Measurements from ENCODE around the gene NKX2-8.

NKX2-8 gene

DNA sequence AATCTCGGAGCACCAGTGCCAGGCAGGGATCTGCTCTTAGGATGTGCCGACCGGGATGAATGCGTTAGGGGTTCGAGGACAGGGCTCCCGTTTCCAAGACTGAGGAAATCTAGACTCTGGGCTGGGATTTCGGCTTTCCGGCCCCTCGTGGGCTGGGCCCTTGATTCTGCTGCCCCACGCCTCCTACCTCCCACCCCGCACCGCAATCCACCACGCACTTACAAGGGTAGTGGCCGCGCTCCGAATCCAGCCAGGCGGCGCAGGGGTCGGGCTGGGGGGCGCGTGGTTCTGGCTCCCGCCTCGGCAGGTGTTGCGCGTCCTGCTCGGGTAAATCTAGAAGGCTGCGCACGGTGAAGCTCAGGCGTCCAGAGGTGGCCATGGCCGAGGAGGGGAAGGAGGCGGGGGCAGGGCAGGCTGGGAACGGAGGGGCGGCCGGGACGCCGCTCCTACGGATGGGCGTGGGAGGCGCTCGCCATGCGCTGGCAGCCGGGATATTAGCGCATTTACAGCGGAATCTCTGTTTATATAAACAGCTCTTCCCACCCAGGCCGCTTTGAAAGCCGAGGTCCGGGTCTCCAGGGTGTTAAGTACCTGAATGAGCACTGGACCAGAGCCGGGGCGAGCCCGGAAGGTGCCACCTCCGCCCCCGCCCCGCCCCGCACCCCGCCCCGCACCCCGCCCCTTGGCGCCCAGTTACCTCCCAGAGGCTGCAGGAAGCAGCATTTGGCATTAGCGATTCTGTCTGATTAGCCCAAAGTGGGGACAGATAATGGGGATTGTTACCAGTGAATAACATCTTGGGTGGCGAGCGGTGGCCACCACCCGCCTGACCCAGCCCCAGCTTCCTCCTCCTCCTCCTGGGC lies at the start of gene NKX2-8:
Gene NKX2-8 (minus strand): TSS at position 604 of the 863 bp plus-strand sequence. CDS start 225 bp downstream, at position 379.
- no peak for DNase-seq (ENCODE audit: low read depth)
- H3K4me3 ChIP-seq (ENCODE audit: low read depth, low read length) = no peak within 1 kb of the TSS
- TF ChIP-seq, protein P1, sequence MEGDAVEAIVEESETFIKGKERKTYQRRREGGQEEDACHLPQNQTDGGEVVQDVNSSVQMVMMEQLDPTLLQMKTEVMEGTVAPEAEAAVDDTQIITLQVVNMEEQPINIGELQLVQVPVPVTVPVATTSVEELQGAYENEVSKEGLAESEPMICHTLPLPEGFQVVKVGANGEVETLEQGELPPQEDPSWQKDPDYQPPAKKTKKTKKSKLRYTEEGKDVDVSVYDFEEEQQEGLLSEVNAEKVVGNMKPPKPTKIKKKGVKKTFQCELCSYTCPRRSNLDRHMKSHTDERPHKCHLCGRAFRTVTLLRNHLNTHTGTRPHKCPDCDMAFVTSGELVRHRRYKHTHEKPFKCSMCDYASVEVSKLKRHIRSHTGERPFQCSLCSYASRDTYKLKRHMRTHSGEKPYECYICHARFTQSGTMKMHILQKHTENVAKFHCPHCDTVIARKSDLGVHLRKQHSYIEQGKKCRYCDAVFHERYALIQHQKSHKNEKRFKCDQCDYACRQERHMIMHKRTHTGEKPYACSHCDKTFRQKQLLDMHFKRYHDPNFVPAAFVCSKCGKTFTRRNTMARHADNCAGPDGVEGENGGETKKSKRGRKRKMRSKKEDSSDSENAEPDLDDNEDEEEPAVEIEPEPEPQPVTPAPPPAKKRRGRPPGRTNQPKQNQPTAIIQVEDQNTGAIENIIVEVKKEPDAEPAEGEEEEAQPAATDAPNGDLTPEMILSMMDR (IDR thresholded peaks at IDR 0.05; ENCODE audit: insufficient read depth, low read depth, low read length, missing control alignments) = no peak

DNA sequence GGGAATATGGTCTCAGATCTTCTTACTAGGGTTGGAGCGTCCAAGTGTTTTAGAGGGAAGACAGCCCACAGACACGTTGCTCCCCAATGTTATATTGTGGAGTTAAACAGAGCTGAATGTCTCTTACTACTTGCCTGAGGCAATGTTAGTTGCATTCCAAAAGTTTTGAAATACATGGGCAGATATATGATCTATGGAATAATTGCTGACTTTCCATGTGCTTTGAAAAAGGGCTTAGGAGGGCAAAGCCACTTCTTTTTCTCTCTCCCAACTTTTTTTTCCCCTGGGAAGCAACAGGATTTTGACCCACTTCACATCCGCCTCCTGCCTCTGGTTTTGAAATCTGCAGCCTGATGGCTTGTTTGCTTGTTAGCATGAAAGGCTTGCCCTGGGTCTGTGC lies 45.6 kb upstream of the NKX2-8 start:
- TF ChIP-seq, protein P1 (IDR thresholded peaks at IDR 0.05; ENCODE audit: insufficient read depth, low read depth, low read length, missing control alignments) = no peak
- DNase-seq (ENCODE audit: low read depth) = no peak
- H3K4me3 ChIP-seq (ENCODE audit: low read depth, low read length) = no peak overlapping the region

DNA sequence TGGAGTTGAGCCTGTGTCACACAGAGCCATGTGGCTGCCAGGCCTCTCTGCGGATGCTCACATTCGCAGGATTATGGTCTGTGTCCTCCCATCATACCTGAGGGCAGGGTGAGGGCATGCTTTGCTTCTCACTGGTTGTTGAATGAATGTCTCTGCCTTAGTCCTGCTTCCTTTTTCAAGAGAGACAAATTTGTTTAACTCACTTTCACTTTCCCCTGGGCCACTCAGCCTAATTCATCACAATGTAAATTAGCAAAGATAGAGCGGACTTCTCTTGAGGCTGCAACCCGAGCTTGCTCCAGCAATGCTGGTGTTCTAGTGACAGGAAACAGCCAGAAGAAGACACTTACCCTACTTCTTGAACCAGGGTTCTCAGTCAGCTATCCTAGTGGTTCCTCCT lies 43.7 kb upstream of the NKX2-8 start:
- no peak overlapping the region for H3K4me3 ChIP-seq (ENCODE audit: low read depth, low read length)
- TF ChIP-seq, protein P1 (IDR thresholded peaks at IDR 0.05; ENCODE audit: insufficient read depth, low read depth, low read length, missing control alignments) = no peak
- peak; percentile 15 for DNase-seq (ENCODE audit: low read depth)

DNA sequence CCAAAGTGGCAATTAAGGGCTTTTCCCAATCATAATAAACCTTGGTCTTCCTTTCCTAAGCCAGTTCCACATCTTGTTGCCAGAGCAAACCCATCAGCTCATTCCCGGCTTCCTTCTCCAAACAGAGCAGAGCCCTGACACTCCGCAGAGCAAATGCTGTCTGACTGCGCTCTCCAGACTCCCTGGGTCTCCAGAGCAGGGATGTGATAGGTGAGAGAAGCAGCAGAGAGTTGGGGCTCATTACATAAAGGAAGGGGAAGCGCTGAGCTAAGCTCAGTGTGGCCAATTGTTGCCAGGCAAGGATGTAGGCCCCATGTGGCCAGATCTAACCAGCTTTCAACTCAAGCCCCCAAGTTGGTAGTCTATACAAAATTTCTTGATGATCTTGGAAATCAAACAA lies 43.0 kb upstream of the NKX2-8 start:
- no peak for DNase-seq (ENCODE audit: low read depth)
- TF ChIP-seq, protein P1 (IDR thresholded peaks at IDR 0.05; ENCODE audit: insufficient read depth, low read depth, low read length, missing control alignments) = no peak
- no peak overlapping the region for H3K4me3 ChIP-seq (ENCODE audit: low read depth, low read length)

DNA sequence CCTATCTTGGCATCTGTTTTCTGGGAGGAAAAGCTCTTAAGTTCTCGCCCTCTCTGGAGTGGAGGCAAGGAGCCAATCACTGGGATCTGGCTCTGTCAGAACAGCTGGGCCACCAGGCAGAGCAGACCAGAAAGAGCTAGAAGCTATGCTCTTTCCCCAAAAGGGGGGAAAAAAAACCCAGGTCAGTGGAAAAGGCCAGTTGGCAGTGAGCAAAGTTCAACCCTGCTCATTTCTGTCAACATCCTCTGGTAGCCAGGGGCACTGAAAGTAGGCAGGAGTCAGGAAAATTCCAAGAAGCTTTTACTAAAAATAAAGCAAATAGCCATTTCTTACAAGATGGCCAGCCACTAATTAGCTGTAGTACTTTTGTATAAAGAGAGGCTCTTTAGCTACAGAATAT lies 42.6 kb upstream of the NKX2-8 start:
- DNase-seq (ENCODE audit: low read depth) = no peak
- no peak overlapping the region for H3K4me3 ChIP-seq (ENCODE audit: low read depth, low read length)
- TF ChIP-seq, protein P1 (IDR thresholded peaks at IDR 0.05; ENCODE audit: insufficient read depth, low read depth, low read length, missing control alignments) = no peak

DNA sequence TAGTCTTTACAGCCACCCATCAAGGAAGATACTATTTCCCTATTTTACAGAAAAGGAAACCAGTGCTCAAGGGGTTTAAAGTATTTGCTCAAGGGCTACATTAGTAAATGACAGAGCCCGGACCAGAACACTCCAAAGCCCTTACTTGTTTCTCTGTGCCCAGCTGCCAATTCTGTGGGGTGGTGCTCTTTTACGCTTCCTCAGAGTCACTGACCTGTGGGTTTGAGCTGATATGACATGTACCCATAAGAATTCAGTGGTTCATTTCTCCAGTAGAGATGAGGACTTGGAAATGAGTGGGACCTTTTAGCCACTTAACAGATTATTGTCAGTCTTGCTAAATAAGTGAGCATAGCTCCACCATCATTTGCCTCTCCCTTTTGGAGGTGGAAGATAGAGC lies 37.4 kb upstream of the NKX2-8 start:
- TF ChIP-seq, protein P1 (IDR thresholded peaks at IDR 0.05; ENCODE audit: insufficient read depth, low read depth, low read length, missing control alignments) = no peak
- no peak overlapping the region for H3K4me3 ChIP-seq (ENCODE audit: low read depth, low read length)
- DNase-seq (ENCODE audit: low read depth) = no peak

Data from GM12865 (cell line).